HG03565 (cell line): ENCODE results near the gene ZNF799.
"Not testable (repeated sequence)": the region's sequence is repeated elsewhere in the genome, so short reads cannot be mapped to it uniquely, and the experiment has no call there.

ENCODE experiments used
- ATAC-seq: cut with Tn5 transposase; IDR thresholded peaks from one replicate; pipeline ENCODE4 v1.9.1; 2021; ENCODE audit warnings: mild to moderate bottlenecking, moderate library complexity; ENCODE audit not compliant: unreplicated experiment

Gene ZNF799

GRCh38 chr19:12400633-12401502 is at the start of gene ZNF799:
TSS of gene ZNF799 (minus strand) at chr19:12401271. CDS start at chr19:12401070, 201 bp downstream.
- peak; percentile 88 for ATAC-seq

GRCh38 chr19:12450844-12451243 is 49.8 kb upstream of the ZNF799 start:
- ATAC-seq: no peak

- ATAC-seq: no peak
These were observed 47.7 kb upstream of the ZNF799 start for GRCh38 chr19:12448808-12449207.

- peak; percentile 91 for ATAC-seq
These were observed 39.7 kb upstream of the ZNF799 start, which contains the start of gene ZNF443 for GRCh38 chr19:12440541-12441316. TSS of gene ZNF443 (minus strand) at chr19:12441021. CDS start at chr19:12440914, 107 bp downstream.

- not testable (repeated sequence) for ATAC-seq
These were observed 38.8 kb upstream of the ZNF799 start for GRCh38 chr19:12439686-12440540.

- not testable (repeated sequence) for ATAC-seq
These were observed 29.7 kb upstream of the ZNF799 start for GRCh38 chr19:12430726-12431299.

GRCh38 chr19:12425888-12426274 is 24.8 kb upstream of the ZNF799 start:
- ATAC-seq: no peak

- no peak for ATAC-seq
These were observed 24.3 kb upstream of the ZNF799 start for GRCh38 chr19:12425236-12425887.

GRCh38 chr19:12417273-12417672 is 16.2 kb upstream of the ZNF799 start:
- ATAC-seq: not testable (repeated sequence)

GRCh38 chr19:12411893-12412292 is 10.8 kb upstream of the ZNF799 start:
- no peak for ATAC-seq

- ATAC-seq: not testable (repeated sequence)
These were observed 1.0 kb downstream of the ZNF799 start for GRCh38 chr19:12399901-12400632.

GRCh38 chr19:12391148-12391547 is 9.9 kb downstream of the ZNF799 start:
- ATAC-seq: not testable (repeated sequence)

- not testable (repeated sequence) for ATAC-seq
These were observed 14.7 kb downstream of the ZNF799 start for GRCh38 chr19:12386365-12386764.

GRCh38 chr19:12380444-12380737 is 20.7 kb downstream of the ZNF799 start:
- no peak for ATAC-seq

- no peak for ATAC-seq
These were observed 21.2 kb downstream of the ZNF799 start for GRCh38 chr19:12379732-12380443.

- no peak for ATAC-seq
These were observed 27.0 kb downstream of the ZNF799 start for GRCh38 chr19:12374026-12374425.

GRCh38 chr19:12365236-12366162 is 35.6 kb downstream of the ZNF799 start, which contains the start of gene ZNF442:
TSS of gene ZNF442 (minus strand) at chr19:12365683. CDS start at chr19:12363631, 2,052 bp downstream.
- peak; percentile 79 for ATAC-seq
